ENCODE measurements around the gene TRIM3. TPM values are rescaled to one million over a fixed set of nuclear protein-coding genes. Genes with fewer than 3 reads are reported as not detected.

Gene TRIM3
- total RNA-seq, 1 experiment from 2014 or later = 14.4 TPM

DNA sequence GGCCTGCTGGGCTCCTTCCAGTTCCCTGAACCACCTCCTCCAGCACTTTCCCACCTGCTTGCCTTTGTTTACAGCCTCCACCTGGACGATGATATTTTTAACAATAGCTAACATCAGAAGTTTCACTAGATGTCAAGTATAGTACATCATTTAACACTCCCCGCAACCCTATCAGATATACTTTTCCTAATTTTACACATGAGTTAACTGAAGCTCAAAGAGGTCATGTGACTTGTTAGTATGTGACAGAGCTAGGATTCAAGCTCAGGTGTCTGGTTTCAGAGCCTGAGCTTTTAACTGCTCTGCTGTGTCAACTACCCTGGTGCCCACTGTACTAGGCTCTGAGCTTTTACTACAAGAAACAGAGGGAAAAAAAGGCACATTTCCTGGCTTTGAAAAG is 18.7 kb downstream of the TRIM3 start:
- no CpG with 5 or more reads among the region's 2 CpGs for WGBS (ENCODE audit: extremely low coverage, insufficient read length, low lambda C conversion rate)
- no peak overlapping the region for H3K14ac ChIP-seq (ENCODE audit: insufficient read depth, low read length)

More for the DNA sequence above, 18.7 kb downstream of the TRIM3 start:
- H2AFZ ChIP-seq (ENCODE audit: low read length) = no peak overlapping the region
- H4K8ac ChIP-seq (replicated peaks; ENCODE audit: insufficient read length, low read depth, low read length) = no peak overlapping the region
- no peak overlapping the region for H2BK120ac ChIP-seq (ENCODE audit: low read depth, low read length, poor library complexity, severe bottlenecking)
- no peaks in the 10 kb centered on the region for H3K79me1 ChIP-seq (ENCODE audit: insufficient read depth, low read depth, low read length, poor library complexity, severe bottlenecking)
- TF ChIP-seq CTCF (conservative IDR thresholded peaks at IDR 0.05) = no peak
- H3K36me3 Mint-ChIP-seq (ENCODE audit: insufficient read depth in 1 of 3, low read depth in 3 of 3) = peaks cover 0 to 21% (median 6%) of the 10 kb centered on the region in 3 experiments; a peak in 3 of 7 replicates
- H3K27me3 Mint-ChIP-seq (ENCODE audit: low read depth) = no peaks in the 10 kb centered on the region
- no peak overlapping the region for H3T11ph ChIP-seq (ENCODE audit: low read length)
- H4K20me1 ChIP-seq (ENCODE audit: control insufficient read depth, insufficient read depth, insufficient read length) = no peaks in the 10 kb centered on the region
- no peak overlapping the region for H3K4ac ChIP-seq (ENCODE audit: low read depth, low read length)
- no peaks in the 10 kb centered on the region for H3K9me3 ChIP-seq (ENCODE audit: control insufficient read depth, low read depth, low read length)
- H3K9me3 Mint-ChIP-seq = no peaks in the 10 kb centered on the region
- H3K27me3 ChIP-seq (ENCODE audit: insufficient read depth, low read length) = no peaks in the 10 kb centered on the region
- H3K27ac ChIP-seq (ENCODE audit: insufficient read length, low read depth, low read length) = no peak overlapping the region
- H3K4me1 Mint-ChIP-seq = no peaks in the 10 kb centered on the region
- H3K79me2 ChIP-seq (ENCODE audit: insufficient read depth, low read length) = no peaks in the 10 kb centered on the region
- H2BK5ac ChIP-seq (ENCODE audit: insufficient read length, low read length) = no peak overlapping the region
- no peak overlapping the region for H2BK12ac ChIP-seq (ENCODE audit: insufficient read length, low read depth, low read length)
- no peak overlapping the region for H3K18ac ChIP-seq (ENCODE audit: insufficient read length, low read depth, low read length)
- H2AK5ac ChIP-seq (ENCODE audit: insufficient read length, low read length) = no peak overlapping the region
- no peaks in the 10 kb centered on the region for H3K4me1 ChIP-seq (ENCODE audit: insufficient read depth, low read length)
- no peak overlapping the region for H2BK20ac ChIP-seq (ENCODE audit: low read depth, low read length, poor library complexity, severe bottlenecking)
- no peak overlapping the region for H3K56ac ChIP-seq (ENCODE audit: insufficient read length, low read depth, low read length)
- H3K4me3 Mint-ChIP-seq = no peak overlapping the region
- H3K9ac ChIP-seq (ENCODE audit: extremely low read depth, insufficient read length, low read length) = no peak overlapping the region
- H3K27ac Mint-ChIP-seq = no peak overlapping the region
- H4K5ac ChIP-seq (ENCODE audit: insufficient read length, low read depth, low read length) = no peak overlapping the region
- no peak for DNase-seq
- H2BK15ac ChIP-seq (ENCODE audit: low read depth, low read length) = no peak overlapping the region
- no peak overlapping the region for H3K4me2 ChIP-seq (ENCODE audit: insufficient read depth, insufficient read length, low read length)
- H3K23me2 ChIP-seq (ENCODE audit: insufficient read length, low read depth, low read length, poor library complexity, severe bottlenecking) = no peaks in the 10 kb centered on the region
- no peak overlapping the region for H4K91ac ChIP-seq (ENCODE audit: insufficient read length, low read depth, low read length)
- no peak overlapping the region for H3K23ac ChIP-seq (ENCODE audit: insufficient read length, low read depth, low read length)

All from H9 (cell line).